DND-41 (cell line): Measurements from ENCODE around the gene NPIPB6.

Experiments used
- EZH2 ChIP-seq: IDR thresholded peaks from 3 replicates; pipeline ENCODE4 v1.6.1; 2012; ENCODE audit warnings: borderline replicate concordance, low read depth, mild to moderate bottlenecking, moderate library complexity, low read length, inconsistent platforms; ENCODE audit not compliant: severe bottlenecking
- TF ChIP-seq, protein P1 (sequence below): IDR thresholded peaks from 2 replicates; pipeline ENCODE4 v1.5.1; 2012; ENCODE audit warnings: borderline replicate concordance, low read length, moderate library complexity, mild to moderate bottlenecking; ENCODE audit not compliant: poor library complexity, severe bottlenecking; ENCODE audit errors: extremely low read depth

DNA sequence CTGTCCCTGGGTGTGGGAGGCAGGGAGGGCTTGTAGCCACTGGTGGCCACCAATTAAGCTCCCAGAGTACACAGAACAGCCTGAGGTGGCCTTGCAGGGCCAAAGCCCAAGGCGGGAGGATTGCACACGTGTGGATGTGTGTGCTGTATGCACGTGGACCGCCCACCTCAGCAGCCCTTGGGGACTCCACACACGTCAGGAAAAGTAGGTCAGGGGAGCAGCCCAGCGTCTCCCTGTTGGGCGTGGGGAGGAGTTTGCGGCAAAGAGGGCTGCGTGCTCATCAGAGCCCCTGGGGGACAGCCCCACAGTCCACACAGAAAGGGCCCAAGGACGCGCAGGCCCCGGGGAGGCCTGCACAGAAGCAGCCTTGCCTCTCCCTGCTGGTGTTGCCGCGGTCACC, 51.4 kb downstream of the NPIPB6 start:
- TF ChIP-seq EZH2: no peak
- TF ChIP-seq, protein P1, sequence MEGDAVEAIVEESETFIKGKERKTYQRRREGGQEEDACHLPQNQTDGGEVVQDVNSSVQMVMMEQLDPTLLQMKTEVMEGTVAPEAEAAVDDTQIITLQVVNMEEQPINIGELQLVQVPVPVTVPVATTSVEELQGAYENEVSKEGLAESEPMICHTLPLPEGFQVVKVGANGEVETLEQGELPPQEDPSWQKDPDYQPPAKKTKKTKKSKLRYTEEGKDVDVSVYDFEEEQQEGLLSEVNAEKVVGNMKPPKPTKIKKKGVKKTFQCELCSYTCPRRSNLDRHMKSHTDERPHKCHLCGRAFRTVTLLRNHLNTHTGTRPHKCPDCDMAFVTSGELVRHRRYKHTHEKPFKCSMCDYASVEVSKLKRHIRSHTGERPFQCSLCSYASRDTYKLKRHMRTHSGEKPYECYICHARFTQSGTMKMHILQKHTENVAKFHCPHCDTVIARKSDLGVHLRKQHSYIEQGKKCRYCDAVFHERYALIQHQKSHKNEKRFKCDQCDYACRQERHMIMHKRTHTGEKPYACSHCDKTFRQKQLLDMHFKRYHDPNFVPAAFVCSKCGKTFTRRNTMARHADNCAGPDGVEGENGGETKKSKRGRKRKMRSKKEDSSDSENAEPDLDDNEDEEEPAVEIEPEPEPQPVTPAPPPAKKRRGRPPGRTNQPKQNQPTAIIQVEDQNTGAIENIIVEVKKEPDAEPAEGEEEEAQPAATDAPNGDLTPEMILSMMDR: no peak
